Type B pancreatic cell (in vitro differentiated cells): ENCODE measurements around the gene INKA2. TPM values are rescaled to one million over a fixed set of nuclear protein-coding genes. Genes with fewer than 3 reads are reported as not detected.

ENCODE experiments used
- DNase-seq: peaks from one replicate; pipeline ENCODE4 v3.0.0; 2021; ENCODE audit warnings: mixed read lengths; ENCODE audit not compliant: unreplicated experiment; ENCODE audit errors: extremely low spot score
- H3K27ac Mint-ChIP-seq: 2 replicates; pipeline ENCODE4 v1.8.0; 2021; ENCODE audit warnings: mild to moderate bottlenecking, mixed read lengths
- H3K27me3 Mint-ChIP-seq: 2 replicates; pipeline ENCODE4 v1.8.0; 2021; ENCODE audit warnings: mixed read lengths
- H3K36me3 Mint-ChIP-seq: 2 replicates; pipeline ENCODE4 v1.8.0; 2021; ENCODE audit warnings: mixed read lengths
- H3K4me1 Mint-ChIP-seq: one replicate; pipeline ENCODE4 v1.8.0; 2021; ENCODE audit warnings: mixed read lengths; ENCODE audit not compliant: unreplicated experiment
- H3K4me3 Mint-ChIP-seq: 2 replicates; pipeline ENCODE4 v1.8.0; 2021; ENCODE audit warnings: mild to moderate bottlenecking, mixed read lengths
- H3K9me3 Mint-ChIP-seq: 2 replicates; pipeline ENCODE4 v1.8.0; 2021; ENCODE audit warnings: mixed read lengths
- CTCF ChIP-seq: fragments of 200-600 bp; sonication (generic); conservative IDR thresholded peaks from 2 replicates; pipeline ENCODE4 v1.5.0; 2021; ENCODE audit warnings: antibody characterized with exemption, mild to moderate bottlenecking
- total RNA-seq: library from RNA; stranded (reverse); gene quantifications from 2 replicates; pipeline ENCODE4 v1.2.1, GENCODE V29; 2021; ENCODE audit warnings: low replicate concordance

Gene INKA2
- total RNA-seq, 1 donor from 2014 or later: 9.7 TPM

GRCh38 chr1:111735321-111735720 lies 3.9 kb downstream of the INKA2 start:
- no peak for TF ChIP-seq CTCF
- peaks cover 12% of the 10 kb centered on the region for H3K27me3 Mint-ChIP-seq
- H3K27ac Mint-ChIP-seq: no peak overlapping the region
- no peaks in the 10 kb centered on the region for H3K9me3 Mint-ChIP-seq
- H3K4me3 Mint-ChIP-seq: no peak overlapping the region
- no peak for DNase-seq
- H3K36me3 Mint-ChIP-seq: no peaks in the 10 kb centered on the region
- H3K4me1 Mint-ChIP-seq: peaks cover 30% of the 10 kb centered on the region

GRCh38 chr1:111734856-111735255 lies 4.3 kb downstream of the INKA2 start:
- DNase-seq: no peak
- Mint-ChIP-seq H3K36me3 (no peaks in the 10 kb centered on the region), H3K4me1 (peaks cover 33% of the 10 kb centered on the region), H3K27me3 (peaks cover 10% of the 10 kb centered on the region), H3K27ac (no peak overlapping the region), H3K9me3 (no peaks in the 10 kb centered on the region), H3K4me3 (no peak overlapping the region)
- TF ChIP-seq CTCF: no peak

GRCh38 chr1:111734426-111734825 lies 4.8 kb downstream of the INKA2 start:
- no peak overlapping the region for H3K27ac Mint-ChIP-seq
- H3K9me3 Mint-ChIP-seq: no peaks in the 10 kb centered on the region
- no peaks in the 10 kb centered on the region for H3K36me3 Mint-ChIP-seq
- peaks cover 7% of the 10 kb centered on the region for H3K27me3 Mint-ChIP-seq
- H3K4me1 Mint-ChIP-seq: peaks cover 30% of the 10 kb centered on the region
- no peak for TF ChIP-seq CTCF
- no peak overlapping the region for H3K4me3 Mint-ChIP-seq
- no peak for DNase-seq

GRCh38 chr1:111733992-111734341 lies 5.2 kb downstream of the INKA2 start:
- H3K9me3 Mint-ChIP-seq: no peaks in the 10 kb centered on the region
- H3K27ac Mint-ChIP-seq: no peak overlapping the region
- no peak for TF ChIP-seq CTCF
- H3K27me3 Mint-ChIP-seq: peaks cover 7% of the 10 kb centered on the region
- no peaks in the 10 kb centered on the region for H3K36me3 Mint-ChIP-seq
- peaks cover 30% of the 10 kb centered on the region for H3K4me1 Mint-ChIP-seq
- no peak overlapping the region for H3K4me3 Mint-ChIP-seq
- DNase-seq: no peak

- H3K36me3 Mint-ChIP-seq: no peaks in the 10 kb centered on the region
- H3K27ac Mint-ChIP-seq: peak overlapping the region; percentile 79
- H3K4me3 Mint-ChIP-seq: no peak overlapping the region
- no peak for TF ChIP-seq CTCF
- H3K27me3 Mint-ChIP-seq: peaks cover 7% of the 10 kb centered on the region
- H3K4me1 Mint-ChIP-seq: peaks cover 30% of the 10 kb centered on the region
- no peak for DNase-seq
- no peaks in the 10 kb centered on the region for H3K9me3 Mint-ChIP-seq
These were observed 5.8 kb downstream of the INKA2 start for GRCh38 chr1:111733183-111733991.
